Psoas muscle (tissue), 8 donors: ENCODE measurements around the gene GPR107. TPM values are rescaled to one million over a fixed set of nuclear protein-coding genes. Genes with fewer than 3 reads are reported as not detected.
A peak's percentile ranks its signal among the peaks of the same experiment; 100 is the strongest.

ENCODE experiments used
- ATAC-seq, 4 donors: fragments of 200-7000 bp; cut with Tn5 transposase; one replicate each; pipeline ENCODE4 v1.9.1; 2020; ENCODE audit warnings: moderate library complexity in 3 of 4, mild to moderate bottlenecking in 2 of 4
- DNase-seq, 2 donors: peaks; one replicate each; pipeline ENCODE4 v3.0.0-alpha.2; 2020
- H3K27ac ChIP-seq: fragments of 200-600 bp; one replicate; pipeline ENCODE4 v1.8.0; 2022
- H3K27me3 ChIP-seq, 3 donors: fragments of 200-600 bp in 1 of 3; one replicate each; pipeline versions ENCODE4 v1.6.1 to v1.8.0; 2013 to 2022; ENCODE audit warnings: low read length in 2 of 3, mild to moderate bottlenecking in 2 of 3, moderate library complexity in 1 of 3; ENCODE audit not compliant: insufficient read depth in 3 of 3
- H3K36me3 ChIP-seq, 2 donors: fragments of 200-600 bp in 1 of 2; one replicate each; pipeline versions ENCODE4 v1.6.1 to v1.8.0; 2013 to 2022; ENCODE audit warnings: low read depth in 1 of 2, mild to moderate bottlenecking in 1 of 2, moderate library complexity in 1 of 2; ENCODE audit not compliant: insufficient read depth in 1 of 2
- H3K4me1 ChIP-seq: fragments of 200-600 bp; one replicate; pipeline ENCODE4 v1.8.0; 2022
- H3K4me3 ChIP-seq: fragments of 200-600 bp; one replicate; pipeline ENCODE4 v1.8.0; 2022; ENCODE audit warnings: mild to moderate bottlenecking
- H3K9me3 ChIP-seq: fragments of 200-600 bp; one replicate; pipeline ENCODE4 v1.8.0; 2022
- CTCF ChIP-seq: fragments of 200-600 bp; IDR thresholded peaks from one replicate; pipeline ENCODE4 v1.8.0; 2022; ENCODE audit warnings: antibody characterized with exemption
- WGBS, 3 donors: extraction: QIAGEN DNeasy Blood & Tissue Kit; methylation state at CpG; one replicate each; pipeline versions ENCODE4 v1.1.6 to v1.1.7; 2013; 5-methylcytosine and 5-hydroxymethylcytosine counted together
- intact Hi-C, 2 donors: fragments of 100-400 bp; cut with DNase I; formaldehyde crosslinking; loops; one replicate each; pipeline versions ENCODE4 v1.11.0 to v1.14.2; 2022
- polyA plus RNA-seq, 3 donors: library from polyadenylated mRNA; stranded (reverse); fragments of 200-250 nt; gene quantifications; one replicate each; pipeline ENCODE4 v1.2.3, GENCODE V29; 2013
- total RNA-seq, 4 donors: library from RNA; stranded (reverse); fragmentation: NEBNext Ultra II Directional in 2 of 4; extraction: Animal tissue kit (Norgen Biotek cat#: 25700) in 2 of 4; gene quantifications; one replicate each; pipeline versions ENCODE4 v1.2.1 to v1.2.4, GENCODE V29; 2021 to 2023
- donor health status: healthy with polysubstance abuse.
- donor health status: DM: no; HTN: no; CAD: no; lungs with moderate emphysema.
- donor health status: Bipolar disorder and iron deficiency.
- donor health status: healthy.
- donor health status: DM: yes; HTN: yes; CAD: no.
- donor health status: DM: no; HTN: no; CAD: no.
- donor health status: DM: no; HTN: no; CAD: no.
- donor health status: DM: yes; HTN: yes; CAD: no.

GPR107 gene
- total and polyA plus RNA-seq, 7 donors, result 8.9 to 28.1 (median 19.9) TPM

GRCh38 chr9:130142056-130142455 is 88.3 kb downstream of the GPR107 start:
- 77 to 85% (median 82%) methylated on average over 12 of the region's 12 CpGs for WGBS, 3 donors
- no peak for ATAC-seq
- H3K36me3 ChIP-seq, result no peaks in the 10 kb centered on the region
- peaks cover 9% of the 10 kb centered on the region for H3K4me1 ChIP-seq
- no peak for DNase-seq
- intact Hi-C loops, result no loop called here
- no peak overlapping the region for H3K4me3 ChIP-seq
- no peaks in the 10 kb centered on the region for H3K9me3 ChIP-seq
- no peak for TF ChIP-seq CTCF
- peaks cover 0 to 25% (median 0%) of the 10 kb centered on the region in 3 donors for H3K27me3 ChIP-seq
- H3K27ac ChIP-seq, result no peak overlapping the region

- TF ChIP-seq CTCF, result no peak
- intact Hi-C loops, result no loop called here
- H3K9me3 ChIP-seq, result no peaks in the 10 kb centered on the region
- peaks cover 0 to 30% (median 0%) of the 10 kb centered on the region in 3 donors for H3K27me3 ChIP-seq
- no peaks in the 10 kb centered on the region for H3K36me3 ChIP-seq
- H3K27ac ChIP-seq, result no peak overlapping the region
- ATAC-seq, result no peak
- no peak overlapping the region for H3K4me3 ChIP-seq
- no peak for DNase-seq
- WGBS, 3 donors, result 68 to 72% (median 70%) methylated on average over 6 of the region's 6 CpGs
- H3K4me1 ChIP-seq, result peaks cover 9% of the 10 kb centered on the region
Measured at GRCh38 chr9:130142641-130143040, 88.9 kb downstream of the GPR107 start.

GRCh38 chr9:130143279-130143893 is 89.7 kb downstream of the GPR107 start:
- Histone ChIP-seq H3K27ac (no peak overlapping the region), H3K36me3 (no peaks in the 10 kb centered on the region), H3K4me3 (no peak overlapping the region), H3K27me3 (peaks cover 0 to 30% (median 1%) of the 10 kb centered on the region in 3 donors), H3K4me1 (peaks cover 9% of the 10 kb centered on the region), H3K9me3 (no peaks in the 10 kb centered on the region)
- DNase-seq (no peak), ATAC-seq (peak in 1 of 4 donors; percentile 29)
- intact Hi-C loops, result no loop called here
- WGBS, 3 donors, result 66 to 76% (median 67%) methylated on average over 24 of the region's 24 CpGs
- TF ChIP-seq CTCF, result no peak

- peak in 1 of 2 donors; percentile 44 for DNase-seq
Measured at GRCh38 chr9:130143958-130144366, 90.3 kb downstream of the GPR107 start.

More at GRCh38 chr9:130143958-130144366, 90.3 kb downstream of the GPR107 start:
- WGBS, 3 donors, result 12 to 18% (median 16%) methylated on average over 14 of the region's 14 CpGs
- Histone ChIP-seq H3K4me3 (no peak overlapping the region), H3K4me1 (peaks cover 3% of the 10 kb centered on the region), H3K9me3 (no peaks in the 10 kb centered on the region), H3K27ac (no peak overlapping the region), H3K36me3 (no peaks in the 10 kb centered on the region), H3K27me3 (peaks cover 0 to 30% (median 1%) of the 10 kb centered on the region in 3 donors)
- TF ChIP-seq CTCF, result no peak
- peak; percentile 36 to 59 (median 48) for ATAC-seq
- intact Hi-C loops, result no loop called here
